ENCODE measurements around the gene HOXD3.

The HOXD3 gene

GRCh38 chr2:176130957-176131847 is 25.9 kb upstream of the HOXD3 start:
- DNase-seq (ENCODE audit: low read depth): no peak
- H3K4me3 ChIP-seq (ENCODE audit: low read length): no peak overlapping the region

GRCh38 chr2:176131848-176132158 is 25.3 kb upstream of the HOXD3 start:
- no peak for TF ChIP-seq CTCF (IDR thresholded peaks at IDR 0.05; ENCODE audit: insufficient read depth, low read depth, low read length, missing control alignments)
- no peak for DNase-seq (ENCODE audit: low read depth)
- no peak overlapping the region for H3K4me3 ChIP-seq (ENCODE audit: low read length)

More at GRCh38 chr2:176130957-176131847, 25.9 kb upstream of the HOXD3 start:
- TF ChIP-seq CTCF (IDR thresholded peaks at IDR 0.05; ENCODE audit: insufficient read depth, low read depth, low read length, missing control alignments): no peak

GRCh38 chr2:176132205-176133171 is 24.6 kb upstream of the HOXD3 start:
- no peak for TF ChIP-seq CTCF (IDR thresholded peaks at IDR 0.05; ENCODE audit: insufficient read depth, low read depth, low read length, missing control alignments)
- no peak overlapping the region for H3K4me3 ChIP-seq (ENCODE audit: low read length)
- no peak for DNase-seq (ENCODE audit: low read depth)

GRCh38 chr2:176133389-176133788 is 23.7 kb upstream of the HOXD3 start:
- no peak overlapping the region for H3K4me3 ChIP-seq (ENCODE audit: low read length)
- DNase-seq (ENCODE audit: low read depth): no peak
- TF ChIP-seq CTCF (IDR thresholded peaks at IDR 0.05; ENCODE audit: insufficient read depth, low read depth, low read length, missing control alignments): no peak

GRCh38 chr2:176134035-176134434 is 23.1 kb upstream of the HOXD3 start:
- no peak for DNase-seq (ENCODE audit: low read depth)
- no peak overlapping the region for H3K4me3 ChIP-seq (ENCODE audit: low read length)
- no peak for TF ChIP-seq CTCF (IDR thresholded peaks at IDR 0.05; ENCODE audit: insufficient read depth, low read depth, low read length, missing control alignments)

GRCh38 chr2:176135035-176135440 is 22.1 kb upstream of the HOXD3 start:
- no peak for DNase-seq (ENCODE audit: low read depth)
- TF ChIP-seq CTCF (IDR thresholded peaks at IDR 0.05; ENCODE audit: insufficient read depth, low read depth, low read length, missing control alignments): no peak
- H3K4me3 ChIP-seq (ENCODE audit: low read length): no peak overlapping the region
